ENCODE data around the gene ZSWIM1.
"Not testable (repeated sequence)": the region's sequence is repeated elsewhere in the genome, so short reads cannot be mapped to it uniquely, and the experiment has no call there.

ZSWIM1 gene

DNA sequence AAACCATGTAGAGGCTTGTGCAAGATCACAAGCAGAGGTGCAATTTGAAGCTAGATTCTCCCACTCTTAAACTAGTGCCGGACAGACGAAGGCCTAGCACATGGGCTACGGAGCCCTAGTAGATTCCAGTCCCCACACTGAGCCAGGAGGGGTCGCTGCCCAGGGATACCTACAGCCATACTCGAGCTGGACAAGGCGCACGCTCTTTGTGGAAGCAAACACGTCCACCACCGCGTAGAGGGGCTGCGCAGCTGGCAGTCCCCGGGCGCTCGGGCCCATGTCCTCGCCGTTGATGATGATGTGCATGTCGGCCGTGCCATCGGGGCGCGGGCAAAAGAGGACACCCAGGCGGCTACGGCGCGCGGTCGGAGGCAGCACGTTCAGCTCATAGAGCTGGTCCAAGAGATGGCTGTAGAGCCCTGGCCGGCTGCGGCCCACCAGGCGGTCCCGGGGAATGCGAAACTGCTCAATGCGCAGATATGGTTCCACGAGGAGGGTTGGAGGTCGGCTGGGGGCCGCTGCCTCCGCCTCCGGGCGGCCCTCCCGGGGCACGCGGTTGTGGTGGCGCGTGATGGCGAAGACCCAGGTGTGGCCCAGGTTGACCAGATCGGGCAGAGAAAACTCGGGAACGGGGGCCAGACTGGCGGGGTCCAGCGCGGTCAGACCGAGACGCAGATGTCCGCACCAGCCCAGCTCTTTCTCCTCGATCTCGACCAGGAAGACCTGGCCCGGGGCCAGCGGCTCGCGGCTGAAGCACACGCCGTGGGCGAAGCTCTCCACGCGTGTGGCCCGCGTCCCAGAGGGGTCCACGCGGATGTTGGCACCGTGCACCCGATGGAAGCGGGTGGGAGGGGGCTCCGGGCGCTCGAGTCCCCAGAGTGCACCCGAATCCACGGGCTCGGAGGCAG, 9.3 kb downstream of the ZSWIM1 start:
- peak; percentile 80 to 87 (median 83) for DNase-seq

DNA sequence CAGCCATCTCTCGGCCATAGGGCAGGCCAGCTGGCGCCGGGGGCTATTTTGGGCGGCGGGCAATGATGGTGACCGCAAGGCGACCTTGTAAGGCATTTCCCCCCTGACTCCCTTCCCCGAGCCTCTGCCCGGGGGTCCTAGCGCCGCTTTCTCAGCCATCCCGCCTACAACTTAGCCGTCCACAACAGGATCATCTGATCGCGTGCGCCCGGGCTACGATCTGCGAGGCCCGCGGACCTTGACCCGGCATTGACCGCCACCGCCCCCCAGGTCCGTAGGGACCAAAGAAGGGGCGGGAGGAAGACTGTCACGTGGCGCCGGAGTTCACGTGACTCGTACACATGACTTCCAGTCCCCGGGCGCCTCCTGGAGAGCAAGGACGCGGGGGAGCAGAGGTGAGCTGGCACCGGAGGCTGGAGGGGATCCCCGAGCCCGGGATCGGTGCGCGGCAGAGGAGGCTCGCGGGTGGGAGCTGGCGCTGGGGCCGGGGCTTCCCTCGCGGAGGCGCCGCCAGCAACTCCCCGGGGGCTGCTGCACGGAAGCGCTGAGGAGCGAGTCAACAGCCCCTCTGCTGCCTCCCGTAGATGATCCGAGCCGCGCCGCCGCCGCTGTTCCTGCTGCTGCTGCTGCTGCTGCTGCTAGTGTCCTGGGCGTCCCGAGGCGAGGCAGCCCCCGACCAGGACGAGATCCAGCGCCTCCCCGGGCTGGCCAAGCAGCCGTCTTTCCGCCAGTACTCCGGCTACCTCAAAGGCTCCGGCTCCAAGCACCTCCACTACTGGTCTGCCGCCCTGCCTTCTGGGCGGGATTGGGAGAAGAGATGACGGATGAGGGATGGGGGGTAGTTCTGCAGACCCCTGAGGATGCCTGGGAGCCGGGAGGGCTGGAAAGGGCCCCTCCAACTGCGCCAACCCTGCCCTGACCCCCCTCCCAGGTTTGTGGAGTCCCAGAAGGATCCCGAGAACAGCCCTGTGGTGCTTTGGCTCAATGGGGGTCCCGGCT, 10.3 kb downstream of the ZSWIM1 start, which contains the start of the genes CTSA and NEURL2:
Gene CTSA, plus strand, starts transcription at position 351 of the 999 bp plus-strand sequence. Its CDS starts 234 bp downstream, at position 585.
Gene NEURL2, minus strand, starts transcription at position 224 of the 999 bp plus-strand sequence. Its CDS starts 217 bp downstream, at position 7.
- DNase-seq, result peak; percentile 77 to 88 (median 85)

DNA sequence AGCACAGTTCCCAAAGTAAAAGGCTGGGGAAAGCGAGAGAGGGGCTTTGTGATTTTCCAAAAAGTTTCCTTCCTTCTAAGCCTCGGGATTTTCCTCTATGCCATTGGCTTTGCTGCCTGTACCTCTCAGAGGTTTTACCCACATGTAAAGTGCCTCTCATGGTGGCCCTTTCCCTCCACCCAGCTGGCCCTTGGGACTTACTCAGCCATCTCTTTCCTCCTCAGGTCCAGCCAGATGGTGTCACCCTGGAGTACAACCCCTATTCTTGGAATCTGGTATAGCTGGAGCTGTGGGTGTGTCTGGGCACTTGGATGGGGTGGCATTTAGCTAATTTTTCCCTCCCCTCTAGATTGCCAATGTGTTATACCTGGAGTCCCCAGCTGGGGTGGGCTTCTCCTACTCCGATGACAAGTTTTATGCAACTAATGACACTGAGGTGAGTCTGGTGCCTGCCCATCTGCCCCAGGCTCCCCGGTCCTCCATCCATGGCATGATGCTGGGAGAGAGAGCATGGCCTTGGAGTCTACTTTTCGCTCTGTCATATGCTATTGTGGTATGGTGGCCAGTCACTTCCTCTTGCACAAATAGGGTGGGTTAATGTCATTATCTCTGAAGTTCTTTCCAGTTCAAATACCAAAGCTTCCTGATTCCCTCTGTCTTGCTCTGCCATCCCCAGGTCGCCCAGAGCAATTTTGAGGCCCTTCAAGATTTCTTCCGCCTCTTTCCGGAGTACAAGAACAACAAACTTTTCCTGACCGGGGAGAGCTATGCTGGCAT, 11.2 kb downstream of the ZSWIM1 start:
- DNase-seq, result peak; percentile 59 to 63 (median 63)

DNA sequence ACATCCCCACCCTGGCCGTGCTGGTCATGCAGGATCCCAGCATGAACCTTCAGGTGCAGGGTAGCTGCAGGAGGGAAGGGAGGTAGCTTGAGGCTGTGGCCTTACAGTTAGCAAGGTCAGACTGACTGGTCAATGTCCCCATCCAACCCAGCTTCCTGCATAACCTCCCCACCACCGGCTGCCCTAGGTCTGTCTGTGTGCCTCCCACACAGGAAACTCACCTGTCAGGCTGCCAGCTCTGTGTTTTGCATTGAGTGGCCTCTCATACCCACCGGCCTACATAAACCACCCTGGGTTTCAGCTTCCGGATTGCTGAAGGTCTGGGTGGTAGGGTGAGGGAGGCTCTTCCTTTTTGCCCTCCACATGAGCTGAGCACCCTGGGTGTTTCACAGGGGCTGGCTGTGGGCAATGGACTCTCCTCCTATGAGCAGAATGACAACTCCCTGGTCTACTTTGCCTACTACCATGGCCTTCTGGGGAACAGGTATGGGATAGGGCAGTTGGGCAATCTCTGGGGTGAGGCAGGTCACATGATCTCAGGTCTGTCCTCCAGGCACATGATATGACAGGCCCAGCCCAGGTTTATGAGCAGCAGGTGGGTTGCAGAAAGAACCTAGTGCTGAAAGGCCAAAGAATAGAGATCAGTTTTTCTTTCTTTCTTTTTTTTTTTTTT, 11.9 kb downstream of the ZSWIM1 start:
- DNase-seq, result no peak

DNA sequence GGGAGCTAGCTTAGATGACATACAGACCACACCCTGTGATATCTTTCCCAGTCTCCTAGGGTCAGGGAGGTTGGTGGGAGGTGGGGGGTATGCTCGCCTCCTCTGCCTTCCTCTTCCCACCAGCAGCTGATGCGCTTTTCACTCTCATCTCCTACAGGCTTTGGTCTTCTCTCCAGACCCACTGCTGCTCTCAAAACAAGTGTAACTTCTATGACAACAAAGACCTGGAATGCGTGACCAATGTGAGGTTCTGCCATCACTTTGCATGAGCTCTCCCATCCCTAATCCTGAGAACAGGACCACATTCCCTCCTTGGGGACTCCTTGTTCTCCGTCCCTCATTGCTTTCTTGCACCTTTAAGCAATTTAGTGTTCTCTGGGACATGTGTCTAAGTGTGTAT, 12.8 kb downstream of the ZSWIM1 start:
- no peak for DNase-seq

DNA sequence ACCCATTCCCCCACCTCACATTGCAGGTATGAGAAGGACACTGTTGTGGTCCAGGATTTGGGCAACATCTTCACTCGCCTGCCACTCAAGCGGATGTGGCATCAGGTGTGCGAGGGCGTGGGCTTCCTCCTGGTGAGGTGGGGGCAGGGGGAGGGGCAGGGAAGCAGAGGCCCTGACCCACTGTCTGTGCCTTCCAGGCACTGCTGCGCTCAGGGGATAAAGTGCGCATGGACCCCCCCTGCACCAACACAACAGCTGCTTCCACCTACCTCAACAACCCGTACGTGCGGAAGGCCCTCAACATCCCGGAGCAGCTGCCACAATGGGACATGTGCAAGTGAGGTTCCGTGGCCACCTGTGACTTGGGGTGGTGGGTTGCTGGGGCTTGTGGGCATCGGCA, 13.8 kb downstream of the ZSWIM1 start:
- DNase-seq, result no peak

DNA sequence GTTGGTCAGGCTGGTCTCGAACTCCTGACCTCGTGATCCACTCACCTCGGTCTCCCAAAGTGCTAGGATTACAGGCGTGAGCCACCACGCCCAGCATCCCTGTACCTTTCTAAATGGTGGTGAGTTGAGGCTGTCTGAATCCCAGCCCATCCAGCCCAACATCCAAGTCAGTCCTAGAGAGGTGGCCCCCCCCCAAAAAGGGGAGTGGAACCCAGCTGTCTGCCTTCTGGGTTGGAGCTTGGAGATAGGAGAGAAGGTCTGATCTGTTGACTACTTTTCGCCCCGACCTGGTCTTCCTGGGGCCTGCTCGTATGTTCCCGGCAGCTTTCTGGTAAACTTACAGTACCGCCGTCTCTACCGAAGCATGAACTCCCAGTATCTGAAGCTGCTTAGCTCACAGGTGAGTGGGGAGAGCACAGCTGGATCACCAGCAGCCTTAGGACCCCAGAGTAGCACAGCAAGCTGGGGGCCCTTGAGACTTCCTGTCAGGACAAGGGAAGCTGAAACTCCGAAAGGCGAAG, 15.7 kb downstream of the ZSWIM1 start:
- no peak for DNase-seq

DNA sequence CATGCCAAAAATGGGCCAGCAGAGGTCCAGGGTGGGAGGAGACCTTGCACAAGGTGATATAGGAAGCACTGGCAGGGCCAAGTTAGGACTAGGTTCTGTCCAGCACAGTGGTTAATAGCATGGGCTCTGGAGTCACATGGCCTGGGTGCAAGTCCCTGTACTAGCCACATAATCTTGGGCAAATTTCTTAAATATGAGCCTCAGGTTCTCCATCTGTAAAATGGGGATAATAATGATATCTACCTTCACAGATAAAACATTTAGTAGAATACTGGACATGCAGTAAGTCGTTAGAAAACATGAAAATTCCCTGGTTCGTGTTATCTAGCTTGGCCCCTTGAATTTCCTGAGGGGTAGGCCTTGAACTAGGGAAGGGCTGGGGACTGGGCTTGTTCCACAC, 16.3 kb downstream of the ZSWIM1 start:
- no peak for DNase-seq

DNA sequence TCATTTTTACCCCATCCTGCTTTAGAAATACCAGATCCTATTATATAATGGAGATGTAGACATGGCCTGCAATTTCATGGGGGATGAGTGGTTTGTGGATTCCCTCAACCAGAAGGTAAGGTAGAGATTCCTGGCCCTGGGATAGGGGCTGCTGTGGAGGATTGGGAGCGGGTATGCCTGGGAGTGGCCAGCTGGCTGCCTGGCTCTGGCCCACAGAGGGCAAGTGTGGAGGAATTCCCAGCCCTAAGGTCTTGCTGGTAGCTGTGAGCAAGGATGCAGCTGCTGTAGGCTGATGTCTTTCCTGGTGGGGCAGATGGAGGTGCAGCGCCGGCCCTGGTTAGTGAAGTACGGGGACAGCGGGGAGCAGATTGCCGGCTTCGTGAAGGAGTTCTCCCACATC, 16.7 kb downstream of the ZSWIM1 start:
- DNase-seq, result no peak

DNA sequence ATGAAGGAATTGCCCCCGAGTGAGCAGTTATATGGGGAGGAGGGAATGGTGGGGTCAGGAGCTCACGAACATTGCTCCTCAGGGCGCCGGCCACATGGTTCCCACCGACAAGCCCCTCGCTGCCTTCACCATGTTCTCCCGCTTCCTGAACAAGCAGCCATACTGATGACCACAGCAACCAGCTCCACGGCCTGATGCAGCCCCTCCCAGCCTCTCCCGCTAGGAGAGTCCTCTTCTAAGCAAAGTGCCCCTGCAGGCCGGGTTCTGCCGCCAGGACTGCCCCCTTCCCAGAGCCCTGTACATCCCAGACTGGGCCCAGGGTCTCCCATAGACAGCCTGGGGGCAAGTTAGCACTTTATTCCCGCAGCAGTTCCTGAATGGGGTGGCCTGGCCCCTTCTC, 17.3 kb downstream of the ZSWIM1 start:
- no peak for DNase-seq

DNA sequence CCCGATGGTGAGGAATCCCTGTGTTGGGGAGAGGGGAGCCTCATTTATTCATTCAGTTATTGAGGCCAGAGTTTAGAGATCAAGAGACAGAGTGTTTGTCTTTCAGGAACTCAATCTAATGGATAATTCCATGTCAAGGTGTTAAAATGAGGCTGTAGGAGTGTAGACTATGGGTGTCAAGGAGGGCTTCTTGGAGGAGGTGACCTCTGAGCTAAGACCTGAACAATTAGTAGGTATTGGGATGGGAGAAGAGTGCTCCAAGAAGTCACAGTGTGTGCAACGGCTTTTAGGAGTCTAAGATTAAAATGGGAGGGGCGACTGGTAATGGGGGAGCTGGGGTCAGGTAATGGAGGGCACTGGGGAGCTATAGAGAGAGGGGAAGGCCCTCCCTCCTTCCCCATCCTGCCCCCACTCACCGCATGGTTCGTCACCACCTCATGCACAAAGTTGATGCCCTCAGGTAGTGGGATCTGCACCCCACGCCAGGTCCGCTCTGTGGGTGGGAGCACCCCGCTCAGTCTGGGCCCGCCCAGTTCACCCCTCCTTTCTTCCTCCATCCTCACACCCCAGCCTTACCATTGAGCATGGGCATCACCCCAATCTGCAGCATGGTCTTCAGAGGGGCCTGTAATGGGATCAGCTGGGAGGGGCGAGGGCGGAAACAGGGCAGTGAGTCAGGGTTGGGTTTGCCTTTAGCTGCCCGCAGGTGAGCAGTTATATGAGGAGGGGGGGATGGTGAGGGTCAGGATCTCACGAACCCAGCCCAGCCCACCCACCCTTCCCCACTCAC, 18.2 kb downstream of the ZSWIM1 start:
- no peak for DNase-seq

DNA sequence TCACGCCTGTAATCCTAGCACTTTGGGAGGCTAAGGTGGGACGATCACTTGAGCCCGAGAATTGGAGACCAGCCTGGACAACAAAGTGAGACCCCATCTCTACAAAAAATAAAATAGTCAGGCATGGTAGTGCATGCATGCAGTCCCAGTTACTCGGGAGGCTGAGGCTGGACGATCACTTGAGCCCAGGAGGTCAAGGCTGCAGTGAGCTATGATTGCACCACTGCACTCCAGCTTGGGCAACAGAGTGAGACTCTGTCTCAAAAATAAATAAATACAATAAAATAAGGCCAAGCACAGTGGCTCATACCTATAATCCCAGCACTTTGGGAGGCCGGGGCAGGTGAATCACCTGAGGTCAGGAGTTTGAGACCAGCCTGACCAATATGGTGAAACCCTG, 20.3 kb downstream of the ZSWIM1 start:
- not testable (repeated sequence) for DNase-seq

DNA sequence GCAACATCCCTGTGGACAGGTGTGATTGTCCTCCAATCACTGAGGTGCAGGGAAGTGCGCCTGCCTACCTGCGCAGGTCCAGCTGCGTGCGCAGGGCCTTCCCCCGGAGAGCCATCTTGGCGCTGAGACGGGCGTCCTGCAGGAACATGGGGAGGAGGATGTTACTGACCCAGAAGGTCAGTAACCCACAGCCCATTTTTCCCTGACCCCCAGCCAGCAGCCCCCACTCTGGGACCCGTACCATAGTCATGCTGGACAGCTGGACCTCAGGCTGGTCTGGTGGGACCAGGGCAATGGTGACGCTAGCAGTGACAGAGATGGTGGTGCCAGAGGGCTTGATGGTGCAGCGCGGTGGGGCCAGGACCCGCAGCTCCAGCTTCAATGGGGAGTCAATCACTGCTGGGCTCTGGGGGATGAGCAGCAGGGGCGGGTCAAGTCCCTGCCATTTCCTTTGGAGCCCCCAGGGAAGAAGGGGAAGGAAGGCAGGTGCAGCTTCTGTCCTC, 21.2 kb downstream of the ZSWIM1 start:
- DNase-seq, result no peak

DNA sequence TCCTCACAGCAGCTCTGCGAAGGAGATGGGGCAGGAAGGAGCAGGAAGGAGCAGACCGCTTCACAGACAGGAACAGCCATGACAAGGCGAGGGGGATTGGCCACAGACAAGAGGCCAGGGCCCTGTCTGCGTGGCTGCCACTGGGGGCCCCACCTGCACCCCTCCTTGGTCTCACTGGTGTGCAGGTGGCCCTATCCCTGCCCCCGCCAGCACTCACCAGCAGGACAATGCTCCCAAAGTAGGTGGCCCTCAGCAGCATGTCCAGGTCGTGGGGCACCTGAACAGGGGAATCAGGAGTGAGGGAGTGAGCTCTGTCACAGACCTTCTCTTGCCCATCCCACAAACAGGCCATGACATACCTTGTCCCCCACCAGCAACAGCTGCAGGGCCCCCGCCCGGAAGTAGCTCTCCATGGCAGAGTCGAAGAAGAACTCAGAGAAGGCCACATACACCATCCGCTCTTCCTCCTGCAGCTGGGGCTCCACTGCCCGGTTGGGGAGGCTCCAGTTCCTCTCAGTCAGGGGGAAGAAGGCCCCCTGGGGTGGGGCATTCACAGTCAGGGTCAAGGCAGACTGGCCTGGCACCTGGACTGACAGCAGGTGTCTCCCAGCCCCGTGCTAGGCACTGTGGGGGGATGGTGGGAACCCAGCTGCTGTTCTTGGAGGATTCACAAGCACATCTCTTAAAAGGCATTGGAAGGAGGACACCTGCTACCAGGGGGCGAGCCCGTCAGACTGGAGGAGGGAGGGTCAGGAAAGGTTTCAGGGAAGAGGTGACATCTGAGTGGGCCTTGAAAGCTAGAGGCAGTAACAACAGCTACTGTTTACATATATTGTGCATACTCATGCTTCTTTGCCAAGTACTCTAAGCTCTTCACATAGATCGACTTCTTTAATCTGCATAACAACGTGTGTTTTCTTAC, 23.8 kb downstream of the ZSWIM1 start:
- DNase-seq, result no peak

DNA sequence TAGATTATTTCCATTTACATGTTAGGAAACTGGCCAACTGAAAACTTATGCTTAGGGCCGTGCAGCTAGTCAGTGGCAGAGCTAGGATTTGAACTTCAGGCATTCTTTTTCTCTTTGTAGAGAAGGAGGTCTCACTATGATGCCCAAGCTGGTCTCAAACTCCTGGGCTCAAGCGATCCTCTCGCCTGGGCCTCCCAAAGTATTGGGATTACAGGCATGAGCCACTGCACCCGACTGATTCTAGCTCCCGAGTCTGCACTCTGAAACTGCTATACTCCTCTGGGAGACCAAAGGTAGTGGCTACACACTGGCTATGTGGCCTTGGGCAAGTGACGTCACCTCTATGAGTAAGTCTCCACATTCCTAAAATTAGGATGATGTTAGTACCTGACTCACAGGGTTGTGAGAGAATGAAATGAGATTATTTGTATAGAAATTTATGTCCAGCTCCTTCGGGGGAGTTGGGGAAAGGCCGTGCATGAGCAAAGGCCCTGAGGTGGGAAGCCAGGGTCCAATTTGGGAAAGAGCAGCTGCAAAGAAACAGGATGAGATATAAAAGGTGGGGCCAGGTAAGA, 24.6 kb downstream of the ZSWIM1 start:
- DNase-seq, result no peak

DNA sequence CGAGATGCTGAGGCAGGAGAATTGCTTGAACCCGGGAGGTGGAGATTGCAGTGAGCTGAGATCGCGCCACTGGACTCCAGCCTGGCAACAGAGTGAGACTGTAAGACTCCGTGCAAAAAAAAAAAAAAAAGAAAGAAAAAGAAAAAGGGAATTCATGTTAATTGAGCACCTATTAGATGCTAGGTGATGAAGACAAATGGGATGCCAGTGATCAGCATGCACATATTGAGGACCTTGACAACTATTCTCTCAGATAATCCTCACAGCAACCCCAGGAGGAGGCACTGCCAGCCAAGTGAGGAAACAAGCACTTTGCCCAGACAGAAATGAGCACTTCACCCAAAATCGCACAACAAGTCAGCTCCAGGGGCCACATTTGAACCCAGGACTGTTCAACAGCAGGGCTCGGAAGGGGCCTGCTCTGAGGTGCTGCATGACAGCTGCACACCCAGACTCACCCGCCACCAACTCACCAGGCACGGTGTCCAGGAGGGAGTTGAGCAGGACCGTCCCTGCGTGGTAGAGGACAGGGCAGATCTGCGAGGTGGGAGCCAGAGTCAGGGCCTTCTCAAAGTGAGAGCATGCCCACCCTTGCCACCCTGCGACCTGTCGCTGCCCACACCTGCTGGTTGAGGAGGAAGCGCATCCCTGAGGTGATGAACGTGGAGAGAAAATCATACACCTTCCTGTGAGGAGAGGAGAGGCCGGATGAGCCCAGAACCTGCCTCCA, 26.4 kb downstream of the ZSWIM1 start:
- DNase-seq, result no peak

DNA sequence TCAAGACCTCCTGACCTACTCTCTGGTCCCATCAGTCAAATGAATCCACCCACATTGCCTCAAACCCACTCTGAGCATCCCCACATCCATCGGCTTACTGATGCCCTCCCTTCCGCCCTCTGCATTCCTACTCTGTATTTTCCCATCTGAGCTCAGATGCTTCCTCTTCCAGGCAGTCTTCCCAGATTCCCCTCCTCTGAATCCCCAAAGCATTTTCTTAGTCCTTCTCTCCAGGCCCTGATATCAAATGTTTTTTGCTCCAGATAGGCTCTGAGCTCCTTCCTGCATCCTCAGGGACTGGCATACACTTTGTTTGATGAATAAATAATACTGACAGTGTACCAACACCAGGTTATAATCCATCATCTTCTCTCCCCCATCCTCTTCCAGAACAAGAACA, 27.1 kb downstream of the ZSWIM1 start:
- DNase-seq, result no peak

DNA sequence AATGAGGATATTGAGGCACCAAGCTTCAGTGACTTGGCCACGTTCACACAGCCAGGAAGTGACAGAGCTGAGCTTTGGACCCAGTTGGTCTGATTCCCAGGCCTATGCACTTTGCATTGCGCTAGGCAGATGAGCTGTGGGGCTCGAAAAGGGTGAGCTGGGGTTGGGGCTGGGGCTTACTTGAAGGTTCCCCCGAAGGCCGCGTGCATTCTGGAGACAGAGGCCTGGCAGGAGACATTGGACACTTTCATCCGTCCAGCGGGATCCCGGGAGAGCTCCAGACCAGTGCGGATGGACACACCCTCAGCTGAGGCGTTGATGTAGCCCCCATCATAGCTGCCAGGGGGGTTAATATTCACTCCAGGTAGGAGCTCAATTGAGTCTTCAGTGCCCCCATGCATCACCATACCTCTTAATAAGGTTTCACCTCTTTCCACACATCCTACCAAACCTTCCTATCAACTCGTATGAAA, 28.3 kb downstream of the ZSWIM1 start:
- DNase-seq, result no peak
